Keratinocyte (primary cell): ENCODE measurements around the gene MAOB. TPM values are rescaled to one million over a fixed set of nuclear protein-coding genes. Genes with fewer than 3 reads are reported as not detected.

Experiments
- DNase-seq: peaks from one replicate; pipeline ENCODE4 v3.0.0-alpha.2; 2011; ENCODE audit warnings: low read depth, missing footprints, low spot score
- FAIRE-seq: peaks from 2 replicates; lab custom pipeline; 2011; peaks lifted over from hg19 to GRCh38; lab: Jason Lieb, UNC
- H2AFZ ChIP-seq: 2 replicates; pipeline ENCODE4 v1.6.0; 2012; ENCODE audit warnings: low read length, control low read depth, inconsistent platforms; ENCODE audit not compliant: control insufficient read depth
- H3K27ac ChIP-seq: 2 replicates; pipeline ENCODE4 v1.5.1; 2011; ENCODE audit warnings: low read length; ENCODE audit not compliant: control insufficient read depth, insufficient read depth
- H3K27me3 ChIP-seq: 3 replicates; pipeline ENCODE4 v1.6.0; 2011; ENCODE audit warnings: low read length; ENCODE audit not compliant: control insufficient read depth, insufficient read depth; ENCODE audit errors: extremely low read depth
- H3K36me3 ChIP-seq, 2 experiments: 2 replicates in 1 of 2; 3 replicates in 1 of 2; pipeline ENCODE4 v1.5.1; 2011; ENCODE audit warnings: low read length in 2 of 2, mild to moderate bottlenecking in 1 of 2; ENCODE audit not compliant: control insufficient read depth in 2 of 2, insufficient read depth in 2 of 2; ENCODE audit errors: extremely low read depth in 1 of 2
- H3K4me1 ChIP-seq: 3 replicates; pipeline ENCODE4 v1.5.1; 2011; ENCODE audit warnings: low read length; ENCODE audit not compliant: control insufficient read depth, insufficient read depth; ENCODE audit errors: extremely low read depth
- H3K4me2 ChIP-seq: 3 replicates; pipeline ENCODE4 v1.6.0; 2011; ENCODE audit warnings: low read depth, low read length; ENCODE audit not compliant: control insufficient read depth, insufficient read depth; ENCODE audit errors: extremely low read depth
- H3K4me3 ChIP-seq, 3 experiments: fragments of 200-600 bp in 1 of 3; sonication (generic) in 1 of 3; 2 replicates in 2 of 3; 3 replicates in 1 of 3; pipeline ENCODE4 v1.5.1; 2011 to 2016; ENCODE audit warnings: low read length in 3 of 3, mild to moderate bottlenecking in 3 of 3, control low read depth in 2 of 3, inconsistent platforms in 1 of 3, low read depth in 1 of 3, mixed read lengths in 1 of 3, mixed run types in 1 of 3, moderate library complexity in 1 of 3; ENCODE audit not compliant: control insufficient read depth in 2 of 3, insufficient read depth in 2 of 3; ENCODE audit errors: extremely low read depth in 1 of 3
- H3K79me2 ChIP-seq: 2 replicates; pipeline ENCODE4 v1.6.0; 2012; ENCODE audit warnings: low read length; ENCODE audit not compliant: control insufficient read depth, insufficient read depth
- H3K9ac ChIP-seq: 3 replicates; pipeline ENCODE4 v1.6.0; 2011; ENCODE audit warnings: low read length; ENCODE audit not compliant: control insufficient read depth, insufficient read depth; ENCODE audit errors: extremely low read depth
- H3K9me1 ChIP-seq: 3 replicates; pipeline ENCODE4 v1.6.0; 2011; ENCODE audit warnings: low read length; ENCODE audit not compliant: control insufficient read depth, insufficient read depth; ENCODE audit errors: extremely low read depth
- H3K9me3 ChIP-seq: 2 replicates; pipeline ENCODE4 v1.5.1; 2012; ENCODE audit warnings: low read depth, low read length; ENCODE audit not compliant: control insufficient read depth
- H4K20me1 ChIP-seq: 3 replicates; pipeline ENCODE4 v1.6.0; 2011; ENCODE audit warnings: low read length; ENCODE audit not compliant: control insufficient read depth, insufficient read depth; ENCODE audit errors: extremely low read depth
- EZH2 ChIP-seq: IDR thresholded peaks from one replicate; pipeline ENCODE4 v1.6.1; 2012; ENCODE audit warnings: inconsistent platforms, mild to moderate bottlenecking, low read length, moderate library complexity
- dilution Hi-C: fragments of 300-500 bp; cut with MboI; formaldehyde crosslinking; loops from one replicate; pipeline ENCODE4 v1.7.0; 2020; ENCODE audit warnings: low sequenced_read_pairs; ENCODE audit not compliant: extremely low pct_ligation_motif_present
- polyA plus RNA-seq, 5 experiments: library from polyadenylated mRNA; depleted of rRNA in 3 of 5; stranded (reverse) in 3 of 5; stranded (forward) in 1 of 5; unstranded in 1 of 5; fragments of >200 nt; gene quantifications; 1 replicate in 1 of 5; 2 replicates in 3 of 5; 3 replicates in 1 of 5; pipeline versions ENCODE4 v1.2.1 to v1.2.3, GENCODE V29; 2011 to 2012; ENCODE audit warnings: missing spikeins in 2 of 5, low read depth in 1 of 5, low replicate concordance in 1 of 5
- TF ChIP-seq, protein P1 (sequence below), 3 experiments: IDR thresholded peaks in 1 of 3; conservative IDR thresholded peaks in 1 of 3; optimal IDR thresholded peaks in 1 of 3; 2 replicates in 2 of 3; 3 replicates in 1 of 3; pipeline versions ENCODE3 to v1.5.1; 2011; ENCODE audit warnings: low read length in 3 of 3, mild to moderate bottlenecking in 3 of 3, moderate library complexity in 2 of 3, control low read depth in 1 of 3, inconsistent platforms in 1 of 3; ENCODE audit not compliant: insufficient read depth in 2 of 3; ENCODE audit errors: extremely low read depth in 1 of 3

The MAOB gene
- polyA plus RNA-seq, 1 donor (not counting 4 experiments of a cell fraction or from before 2014, with no cell fraction given), result 0.24 TPM

DNA sequence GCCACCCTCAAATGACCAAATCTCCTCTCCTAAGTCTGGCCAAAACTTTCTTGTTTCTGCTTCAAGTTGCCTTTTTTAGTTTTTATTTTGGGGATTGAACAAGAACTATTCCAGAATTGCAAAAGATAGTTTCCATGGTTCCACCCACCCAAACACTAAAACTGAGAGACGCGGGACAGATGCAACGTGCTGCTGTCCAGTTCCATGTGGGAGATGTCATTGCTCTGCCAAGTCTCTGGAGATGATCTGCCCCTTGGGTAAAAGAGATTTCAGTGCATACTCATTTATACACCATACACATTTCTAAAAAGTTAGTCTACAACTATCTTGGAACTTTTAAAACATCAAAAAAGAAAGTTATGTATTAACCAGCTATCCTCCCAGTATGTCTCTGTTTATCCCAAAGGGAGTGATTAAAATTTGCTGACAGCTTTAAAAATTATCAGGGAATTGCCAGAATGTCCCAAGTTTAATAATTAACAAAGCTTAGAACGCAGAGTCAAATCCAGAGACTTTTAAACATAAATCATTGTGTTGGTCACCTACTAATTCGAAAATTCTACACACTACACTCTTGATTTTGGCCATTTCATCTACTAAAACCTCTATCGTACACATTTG, 3.2 kb downstream of the MAOB start:
- H3K27ac ChIP-seq, result no peak overlapping the region

DNA sequence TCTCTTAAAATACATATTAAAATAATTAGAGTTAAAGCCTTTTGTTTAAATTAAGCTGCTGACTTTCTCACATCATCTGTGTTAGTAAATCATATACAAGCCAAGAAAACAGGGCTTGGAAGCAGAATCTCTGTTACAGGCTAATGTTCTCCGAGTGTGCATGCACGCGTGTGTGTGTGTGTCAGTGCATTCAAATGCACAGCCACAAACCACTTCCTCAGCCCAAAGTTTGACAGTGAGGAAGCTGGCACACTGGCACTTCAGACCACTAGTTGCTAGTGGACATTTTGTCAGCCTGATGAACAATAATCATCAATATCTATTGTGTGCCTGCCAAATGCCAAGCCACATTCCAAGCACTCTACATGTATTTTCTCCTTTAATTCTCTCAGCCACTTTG, 5.6 kb downstream of the MAOB start:
- Histone ChIP-seq H4K20me1 (no peaks in the 10 kb centered on the region), H3K4me2 (no peak overlapping the region), H3K9me1 (no peaks in the 10 kb centered on the region), H3K4me1 (peaks cover 15% of the 10 kb centered on the region), H3K36me3 (no peaks in the 10 kb centered on the region), H3K27ac (no peak overlapping the region), H3K9ac (no peak overlapping the region), H3K79me2 (no peaks in the 10 kb centered on the region), H3K4me3 (no peak overlapping the region), H2AFZ (no peak overlapping the region), H3K27me3 (no peaks in the 10 kb centered on the region), H3K9me3 (no peaks in the 10 kb centered on the region)
- DNase-seq (no peak), FAIRE-seq (no peak)
- dilution Hi-C loops, result no loop called here
- TF ChIP-seq EZH2, result no peak
- TF ChIP-seq, protein P1, sequence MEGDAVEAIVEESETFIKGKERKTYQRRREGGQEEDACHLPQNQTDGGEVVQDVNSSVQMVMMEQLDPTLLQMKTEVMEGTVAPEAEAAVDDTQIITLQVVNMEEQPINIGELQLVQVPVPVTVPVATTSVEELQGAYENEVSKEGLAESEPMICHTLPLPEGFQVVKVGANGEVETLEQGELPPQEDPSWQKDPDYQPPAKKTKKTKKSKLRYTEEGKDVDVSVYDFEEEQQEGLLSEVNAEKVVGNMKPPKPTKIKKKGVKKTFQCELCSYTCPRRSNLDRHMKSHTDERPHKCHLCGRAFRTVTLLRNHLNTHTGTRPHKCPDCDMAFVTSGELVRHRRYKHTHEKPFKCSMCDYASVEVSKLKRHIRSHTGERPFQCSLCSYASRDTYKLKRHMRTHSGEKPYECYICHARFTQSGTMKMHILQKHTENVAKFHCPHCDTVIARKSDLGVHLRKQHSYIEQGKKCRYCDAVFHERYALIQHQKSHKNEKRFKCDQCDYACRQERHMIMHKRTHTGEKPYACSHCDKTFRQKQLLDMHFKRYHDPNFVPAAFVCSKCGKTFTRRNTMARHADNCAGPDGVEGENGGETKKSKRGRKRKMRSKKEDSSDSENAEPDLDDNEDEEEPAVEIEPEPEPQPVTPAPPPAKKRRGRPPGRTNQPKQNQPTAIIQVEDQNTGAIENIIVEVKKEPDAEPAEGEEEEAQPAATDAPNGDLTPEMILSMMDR (optimal IDR thresholded peaks at IDR 0.05 in 1 of 3, IDR thresholded peaks at IDR 0.05 in 1 of 3, conservative IDR thresholded peaks at IDR 0.05 in 1 of 3; ENCODE audit: extremely low read depth in 1 of 3, insufficient read depth in 2 of 3, low read length in 3 of 3), result no peak

More for the DNA sequence above, 3.2 kb downstream of the MAOB start:
- Histone ChIP-seq H3K4me3 (no peak overlapping the region), H4K20me1 (no peaks in the 10 kb centered on the region), H3K4me1 (peaks cover 15% of the 10 kb centered on the region), H3K9me1 (no peaks in the 10 kb centered on the region), H3K36me3 (no peaks in the 10 kb centered on the region), H2AFZ (no peak overlapping the region), H3K9ac (no peak overlapping the region), H3K27me3 (no peaks in the 10 kb centered on the region), H3K9me3 (no peaks in the 10 kb centered on the region), H3K79me2 (no peaks in the 10 kb centered on the region), H3K4me2 (no peak overlapping the region)
- dilution Hi-C loops, result no loop called here
- TF ChIP-seq, protein P1 (optimal IDR thresholded peaks at IDR 0.05 in 1 of 3, IDR thresholded peaks at IDR 0.05 in 1 of 3, conservative IDR thresholded peaks at IDR 0.05 in 1 of 3; ENCODE audit: extremely low read depth in 1 of 3, insufficient read depth in 2 of 3, low read length in 3 of 3), result no peak
- no peak for TF ChIP-seq EZH2
- no peak for DNase-seq
- FAIRE-seq, result no peak
